Measurements from ENCODE around the gene SIRT5.

DNA sequence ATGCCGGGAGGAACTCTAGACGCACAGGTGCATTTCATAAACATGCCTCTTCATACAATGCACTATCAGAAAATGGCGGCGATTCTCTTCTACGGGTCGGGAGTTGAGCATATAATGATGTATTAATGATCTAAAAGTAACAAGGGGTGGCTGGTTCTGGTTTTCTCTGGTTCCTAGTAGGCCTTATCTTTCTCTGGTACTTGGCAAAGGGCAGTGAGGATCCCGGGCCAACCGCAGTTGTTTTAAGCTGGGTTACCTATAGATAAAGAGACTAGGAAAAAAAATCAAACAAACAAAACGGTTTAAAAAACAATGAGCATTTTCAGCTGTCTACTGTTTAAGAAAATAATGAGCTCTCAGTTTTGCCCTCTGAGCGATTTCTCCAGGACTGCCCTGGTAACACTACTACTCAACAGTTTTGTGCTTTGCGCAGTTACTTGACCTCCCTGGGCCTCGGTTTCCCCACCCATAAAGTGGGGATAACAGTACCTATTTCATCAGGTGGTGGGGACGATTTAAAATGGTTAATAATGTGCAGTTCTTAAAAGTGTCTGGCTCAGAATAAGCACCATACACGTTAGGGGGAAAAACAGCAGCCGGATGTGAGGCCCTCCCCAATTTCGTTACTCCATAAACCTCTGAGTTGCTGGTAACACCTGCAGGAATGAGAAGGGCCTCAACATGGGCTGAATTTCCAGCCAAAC lies 1.3 kb upstream of the SIRT5 start:
- TF ChIP-seq CTCF (conservative IDR thresholded peaks at IDR 0.05; ENCODE audit: low read depth, low read length) (no peak), EZH2 (IDR thresholded peaks at IDR 0.05; ENCODE audit: borderline replicate concordance, low read depth, low read length, poor library complexity, severe bottlenecking) (no peak)
